SU-DHL-6 (cell line): Measurements from ENCODE around the gene KLHL17.

Source experiments
- H2AFZ ChIP-seq: fragments of 200-600 bp; sonication (generic); 2 replicates; pipeline ENCODE4 v1.6.1; 2014; ENCODE audit warnings: low read depth, mild to moderate bottlenecking, moderate library complexity, mixed read lengths, antibody characterized with exemption, low read length; ENCODE audit not compliant: severe bottlenecking
- H3F3A ChIP-seq: fragments of 200-600 bp; shearing (Covaris generic); 2 replicates; pipeline ENCODE4 v1.6.0; 2016; ENCODE audit warnings: antibody characterized with exemption, mild to moderate bottlenecking; ENCODE audit not compliant: insufficient read depth
- H3K27ac ChIP-seq: fragments of 200-600 bp; sonication (generic); 2 replicates; pipeline ENCODE4 v1.5.1; 2016; ENCODE audit warnings: low read depth, mild to moderate bottlenecking, low read length, moderate library complexity, mixed read lengths
- H3K27me3 ChIP-seq: fragments of 200-600 bp; sonication (generic), shearing (Covaris generic); 2 replicates; pipeline ENCODE4 v1.6.0; 2014; ENCODE audit warnings: mild to moderate bottlenecking, low read length
- H3K36me3 ChIP-seq: fragments of 200-600 bp; sonication (generic); 2 replicates; pipeline ENCODE4 v1.6.1; 2014; ENCODE audit warnings: mild to moderate bottlenecking, low read length, mixed read lengths
- H3K4me2 ChIP-seq: fragments of 300-600, 200-600 bp; shearing (Covaris generic), sonication (generic); 2 replicates; pipeline ENCODE4 v1.6.0; 2014; ENCODE audit warnings: low read length, low read depth, mild to moderate bottlenecking; ENCODE audit not compliant: poor library complexity, severe bottlenecking
- H3K4me3 ChIP-seq: fragments of 200-600 bp; sonication (generic); 2 replicates; pipeline ENCODE4 v1.5.1; 2014; ENCODE audit warnings: antibody characterized with exemption, low read length, mild to moderate bottlenecking, mixed read lengths; ENCODE audit not compliant: insufficient read depth, poor library complexity, severe bottlenecking
- H3K79me2 ChIP-seq: fragments of 200-600 bp; sonication (generic); 2 replicates; pipeline ENCODE4 v1.6.1; 2014; ENCODE audit warnings: mild to moderate bottlenecking, low read length, moderate library complexity; ENCODE audit not compliant: insufficient read depth
- H3K9ac ChIP-seq: fragments of 200-600 bp; sonication (generic); 2 replicates; pipeline ENCODE4 v1.7.0; 2014; ENCODE audit warnings: mild to moderate bottlenecking, low read length
- H3K9me2 ChIP-seq: fragments of 200-600 bp; sonication (generic); replicated peaks from 2 replicates; pipeline ENCODE4 v1.6.1; 2014; ENCODE audit warnings: low read length; ENCODE audit not compliant: insufficient read depth
- H3K9me3 ChIP-seq: fragments of 200-600 bp; sonication (generic); 2 replicates; pipeline ENCODE4 v1.6.1; 2014; ENCODE audit warnings: low read length, mixed read lengths; ENCODE audit not compliant: insufficient read depth
- H4K20me1 ChIP-seq: fragments of 200-600 bp; sonication (generic); 2 replicates; pipeline ENCODE4 v1.6.1; 2014; ENCODE audit warnings: low read depth, mild to moderate bottlenecking, antibody characterized with exemption, low read length, moderate library complexity, mixed read lengths
- EZH2phosphoT487 ChIP-seq: fragments of 200-600 bp; sonication (generic), shearing (Covaris generic); conservative IDR thresholded peaks from 2 replicates; pipeline ENCODE4 v1.6.1; 2018; ENCODE audit warnings: mild to moderate bottlenecking, antibody characterized with exemption, low read length, moderate library complexity, mixed read lengths
- TF ChIP-seq, protein P1 (sequence below): fragments of 200-600 bp; sonication (generic); IDR thresholded peaks from one replicate; pipeline ENCODE4 v1.5.1; 2017; ENCODE audit warnings: antibody characterized with exemption, mild to moderate bottlenecking, low read length, moderate library complexity; ENCODE audit not compliant: insufficient read depth, poor library complexity, severe bottlenecking

KLHL17 gene

DNA sequence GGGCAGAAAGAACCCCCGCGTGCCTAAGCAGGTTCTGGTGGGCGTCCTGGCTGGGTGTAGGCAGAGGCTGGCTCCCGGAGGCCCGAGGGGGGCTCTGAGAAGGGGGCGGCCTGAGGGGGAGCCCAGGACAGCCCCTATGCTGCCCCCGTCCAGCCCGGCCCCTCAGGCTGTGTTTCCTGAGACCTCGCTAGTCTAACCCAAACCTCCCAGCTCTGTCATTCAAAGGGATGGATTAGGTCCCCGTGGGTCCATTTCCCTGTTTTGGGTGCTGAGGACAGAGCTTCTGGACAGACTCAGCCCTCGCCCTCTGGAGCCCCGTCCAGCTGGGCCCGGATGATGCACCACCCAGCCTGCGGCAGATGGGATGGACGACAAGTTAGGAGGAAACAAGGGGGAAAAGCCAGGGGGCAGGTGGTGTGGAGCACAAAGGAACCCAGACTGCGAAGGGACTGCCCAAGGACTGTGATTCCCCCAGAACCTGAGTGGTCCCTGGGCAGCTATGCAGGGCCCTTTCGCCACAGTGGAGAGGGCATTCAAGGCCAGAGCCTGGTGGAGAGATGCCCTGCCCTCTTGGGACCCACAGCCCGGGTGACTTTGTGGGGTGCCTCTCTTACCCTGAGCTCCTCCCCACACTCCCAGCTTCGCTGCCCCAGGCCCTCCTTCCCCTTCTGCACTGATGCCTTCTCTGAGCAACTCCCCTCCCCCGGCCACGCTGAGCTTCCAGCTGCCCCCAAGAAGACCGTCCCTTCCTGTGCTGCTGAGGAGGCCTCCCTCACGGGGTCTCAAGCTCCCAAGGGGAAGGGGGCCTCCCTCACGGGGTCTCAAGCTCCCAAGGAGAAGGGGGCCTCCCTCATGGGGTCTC lies 36.7 kb downstream of the KLHL17 start:
- no peak overlapping the region for H3K9ac ChIP-seq
- H3K4me3 ChIP-seq, result no peak overlapping the region
- no peaks in the 10 kb centered on the region for H4K20me1 ChIP-seq
- TF ChIP-seq, protein P1, sequence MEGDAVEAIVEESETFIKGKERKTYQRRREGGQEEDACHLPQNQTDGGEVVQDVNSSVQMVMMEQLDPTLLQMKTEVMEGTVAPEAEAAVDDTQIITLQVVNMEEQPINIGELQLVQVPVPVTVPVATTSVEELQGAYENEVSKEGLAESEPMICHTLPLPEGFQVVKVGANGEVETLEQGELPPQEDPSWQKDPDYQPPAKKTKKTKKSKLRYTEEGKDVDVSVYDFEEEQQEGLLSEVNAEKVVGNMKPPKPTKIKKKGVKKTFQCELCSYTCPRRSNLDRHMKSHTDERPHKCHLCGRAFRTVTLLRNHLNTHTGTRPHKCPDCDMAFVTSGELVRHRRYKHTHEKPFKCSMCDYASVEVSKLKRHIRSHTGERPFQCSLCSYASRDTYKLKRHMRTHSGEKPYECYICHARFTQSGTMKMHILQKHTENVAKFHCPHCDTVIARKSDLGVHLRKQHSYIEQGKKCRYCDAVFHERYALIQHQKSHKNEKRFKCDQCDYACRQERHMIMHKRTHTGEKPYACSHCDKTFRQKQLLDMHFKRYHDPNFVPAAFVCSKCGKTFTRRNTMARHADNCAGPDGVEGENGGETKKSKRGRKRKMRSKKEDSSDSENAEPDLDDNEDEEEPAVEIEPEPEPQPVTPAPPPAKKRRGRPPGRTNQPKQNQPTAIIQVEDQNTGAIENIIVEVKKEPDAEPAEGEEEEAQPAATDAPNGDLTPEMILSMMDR, result no peak
- no peak for TF ChIP-seq EZH2phosphoT487
- no peaks in the 10 kb centered on the region for H3K27me3 ChIP-seq
- H3F3A ChIP-seq, result no peaks in the 10 kb centered on the region
- H3K4me2 ChIP-seq, result no peak overlapping the region
- H2AFZ ChIP-seq, result no peak overlapping the region
- no peaks in the 10 kb centered on the region for H3K9me3 ChIP-seq
- no peaks in the 10 kb centered on the region for H3K9me2 ChIP-seq
- no peaks in the 10 kb centered on the region for H3K79me2 ChIP-seq
- no peaks in the 10 kb centered on the region for H3K36me3 ChIP-seq
- no peak overlapping the region for H3K27ac ChIP-seq

DNA sequence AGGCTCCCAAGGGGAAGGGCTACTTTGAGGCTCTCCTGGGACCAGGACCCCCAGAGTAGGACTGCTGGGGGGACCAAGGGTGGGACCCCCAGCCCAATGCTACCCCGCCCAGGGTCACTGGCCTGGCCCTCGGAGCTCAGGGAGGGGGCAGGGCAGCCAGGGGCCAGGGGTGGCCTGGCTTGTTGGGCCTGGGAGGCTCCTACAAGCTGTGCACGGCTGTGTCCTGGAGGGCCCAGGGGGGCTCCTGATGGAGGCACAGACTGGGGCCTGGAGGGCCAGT lies 37.3 kb downstream of the KLHL17 start:
- no peak overlapping the region for H3K4me2 ChIP-seq
- no peaks in the 10 kb centered on the region for H3K79me2 ChIP-seq
- no peak overlapping the region for H2AFZ ChIP-seq
- H3K36me3 ChIP-seq, result no peaks in the 10 kb centered on the region
- no peaks in the 10 kb centered on the region for H3K9me2 ChIP-seq
- no peak overlapping the region for H3K9ac ChIP-seq
- H3K9me3 ChIP-seq, result no peaks in the 10 kb centered on the region
- no peaks in the 10 kb centered on the region for H3K27me3 ChIP-seq
- no peak for TF ChIP-seq EZH2phosphoT487
- TF ChIP-seq, protein P1, result no peak
- H3F3A ChIP-seq, result no peaks in the 10 kb centered on the region
- H3K27ac ChIP-seq, result no peak overlapping the region
- no peak overlapping the region for H3K4me3 ChIP-seq
- no peaks in the 10 kb centered on the region for H4K20me1 ChIP-seq

DNA sequence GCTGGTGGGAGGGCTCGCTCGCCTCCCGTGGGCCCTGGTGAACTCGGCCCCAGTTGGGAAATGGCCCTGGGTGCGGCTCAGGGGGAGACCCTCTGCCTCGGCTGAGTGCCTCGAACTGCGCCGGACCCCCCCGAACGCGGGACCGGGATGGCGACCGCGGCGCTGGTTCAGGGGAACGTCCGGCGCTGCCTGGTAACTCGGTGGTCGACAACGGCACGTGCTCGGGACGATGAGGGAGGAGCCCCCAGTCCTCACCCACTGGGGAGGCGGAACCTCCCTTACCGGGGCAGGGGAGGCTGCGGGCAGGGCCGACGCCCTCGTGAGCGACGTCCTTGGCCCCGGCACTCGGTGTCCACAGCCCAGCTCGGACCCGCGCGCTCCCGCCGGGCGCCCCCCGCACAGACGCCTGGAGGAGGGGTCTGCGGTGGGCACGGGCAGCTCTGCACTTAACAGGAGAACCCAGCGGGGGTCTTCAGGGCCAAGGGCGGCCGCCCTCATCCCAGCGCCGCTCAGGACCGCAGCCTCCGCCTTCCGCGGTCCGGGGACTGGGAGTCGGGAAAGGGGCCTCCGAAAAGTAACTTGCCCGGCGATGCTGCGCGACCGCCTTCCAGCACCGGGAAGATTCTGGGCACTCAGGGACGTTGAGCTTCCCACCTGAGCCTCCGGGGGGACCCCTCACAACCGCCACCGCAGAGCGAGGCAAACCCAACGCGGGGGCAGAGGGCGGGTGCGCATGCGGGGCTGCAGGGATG lies 37.8 kb downstream of the KLHL17 start:
- no peak for TF ChIP-seq EZH2phosphoT487
- TF ChIP-seq, protein P1, result no peak
- Histone ChIP-seq H3K27ac (no peak overlapping the region), H3K4me3 (no peak overlapping the region)

More for the DNA sequence above, 37.8 kb downstream of the KLHL17 start:
- no peak overlapping the region for H2AFZ ChIP-seq
- H3K9me2 ChIP-seq, result no peaks in the 10 kb centered on the region
- no peaks in the 10 kb centered on the region for H3K36me3 ChIP-seq
- no peaks in the 10 kb centered on the region for H3K27me3 ChIP-seq
- no peaks in the 10 kb centered on the region for H4K20me1 ChIP-seq
- no peaks in the 10 kb centered on the region for H3K9me3 ChIP-seq
- H3F3A ChIP-seq, result no peaks in the 10 kb centered on the region
- H3K4me2 ChIP-seq, result no peak overlapping the region
- H3K9ac ChIP-seq, result no peak overlapping the region
- H3K79me2 ChIP-seq, result no peaks in the 10 kb centered on the region
